Lower leg skin (tissue), 3 donors: ENCODE results near the gene CIAO2A.

ENCODE experiments used
- CTCF ChIP-seq, 3 donors: fragments of 450-650 bp; IDR thresholded peaks; one replicate each; pipeline ENCODE4 v1.5.1; 2016; ENCODE audit warnings: antibody characterized with exemption in 3 of 3, mild to moderate bottlenecking in 3 of 3, moderate library complexity in 2 of 3
- POLR2A ChIP-seq, 2 donors: fragments of 450-650 bp; IDR thresholded peaks; one replicate each; pipeline ENCODE4 v1.6.1; 2016 to 2017; ENCODE audit warnings: antibody characterized with exemption in 2 of 2, mild to moderate bottlenecking in 1 of 2, moderate library complexity in 1 of 2

- TF ChIP-seq POLR2A (IDR thresholded peaks at IDR 0.05) (no peak), CTCF (IDR thresholded peaks at IDR 0.05) (no peak)
These were observed 69.2 kb downstream of the CIAO2A start for GRCh38 chr15:64024172-64025050.
